ENCODE measurements around the gene FMN1. TPM values are rescaled to one million over a fixed set of nuclear protein-coding genes. Genes with fewer than 3 reads are reported as not detected.

FMN1 gene
- polyA plus RNA-seq, 2 donors = 1.0 to 2.1 TPM

DNA sequence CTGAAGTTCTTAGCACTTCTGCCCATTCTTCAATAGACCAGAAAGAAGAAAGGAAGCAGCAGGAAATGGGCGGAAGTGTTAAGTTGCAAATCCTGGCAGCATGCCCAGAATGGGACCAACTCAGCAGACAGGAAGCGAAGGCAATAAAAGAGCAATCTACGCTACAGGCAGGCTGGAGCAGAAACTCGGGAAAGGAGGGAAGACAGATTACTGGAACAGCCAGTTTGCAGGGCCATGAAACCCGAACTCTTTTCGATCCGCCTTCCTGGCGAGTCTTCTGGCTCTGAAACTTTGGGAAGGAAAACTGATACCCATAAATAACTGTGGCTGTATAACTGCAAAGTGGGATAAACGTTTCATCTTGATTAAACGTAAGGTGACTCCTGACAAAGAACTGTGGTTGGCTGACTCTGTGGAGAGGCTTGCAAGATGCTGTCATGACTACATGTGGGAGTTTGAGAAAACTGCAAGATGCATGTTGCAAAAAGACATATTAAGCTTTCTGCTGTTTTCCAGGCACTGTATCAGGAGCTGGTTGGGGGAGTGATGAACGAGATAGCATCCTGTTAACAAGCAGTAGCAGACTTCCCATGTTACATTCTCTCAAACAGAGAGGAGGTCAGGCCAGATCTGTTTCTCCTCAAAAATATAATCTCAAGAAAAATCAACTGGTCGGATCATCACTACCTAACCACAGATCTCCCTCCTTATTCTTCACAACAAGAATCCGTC is 67.8 kb downstream of the FMN1 start:
- no peaks in the 10 kb centered on the region for H3K9me3 ChIP-seq (ENCODE audit: control insufficient read depth in 2 of 2, insufficient read depth in 1 of 2, low read depth in 1 of 2, low read length in 1 of 2)
- 25 to 29% methylated on average over 13 of the region's 13 CpGs for WGBS, 2 donors
- peaks cover 0 to 3% of the 10 kb centered on the region in 2 donors for H3K4me1 ChIP-seq (ENCODE audit: control insufficient read depth in 2 of 2, insufficient read depth in 2 of 2, low read length in 1 of 2)
- no peak overlapping the region for H3K27ac ChIP-seq (ENCODE audit: low read depth in 2 of 2, low read length in 1 of 2)
- H3K36me3 ChIP-seq (ENCODE audit: control insufficient read depth in 2 of 2, insufficient read depth in 2 of 2, low read length in 1 of 2) = no peaks in the 10 kb centered on the region
- H3K27me3 ChIP-seq (ENCODE audit: control insufficient read depth in 1 of 2, insufficient read depth in 2 of 2, low read length in 2 of 2) = no peaks in the 10 kb centered on the region
- no peak overlapping the region for H3K4me3 ChIP-seq (ENCODE audit: low read depth in 1 of 2, low read length in 2 of 2)

DNA sequence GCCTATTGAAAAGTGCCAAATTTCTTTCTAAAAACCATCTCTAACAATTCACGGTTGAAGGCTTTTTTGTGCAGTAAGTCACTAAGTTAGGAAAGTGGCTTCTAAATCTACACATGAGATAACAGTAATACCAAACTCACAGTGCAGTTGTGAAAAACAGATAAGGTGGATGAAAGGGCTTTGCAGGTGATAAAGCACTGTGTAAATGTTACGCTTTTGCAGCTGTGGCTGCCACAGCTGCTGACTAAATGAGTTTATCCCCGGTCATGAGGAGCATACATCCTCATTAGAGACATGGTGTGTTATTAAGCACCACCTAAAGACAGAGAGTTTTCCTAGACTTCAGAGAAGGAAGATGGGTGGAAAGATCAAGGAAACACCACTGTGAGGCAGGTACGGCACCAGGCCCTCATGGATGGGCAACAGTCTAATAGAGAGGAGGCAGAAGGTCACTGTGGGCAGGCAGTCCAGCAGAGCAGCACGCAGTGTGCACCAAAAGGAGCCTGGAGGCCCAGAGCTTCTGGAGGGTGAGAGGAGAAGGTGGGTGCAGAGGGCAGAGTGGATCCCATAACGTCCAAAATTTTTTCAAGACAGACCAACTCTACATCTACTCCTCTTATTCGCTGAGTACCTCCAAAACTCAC is 68.5 kb downstream of the FMN1 start:
- 55 to 66% methylated on average over 6 to 7 of the region's 7 CpGs for WGBS, 2 donors
- Histone ChIP-seq H3K27ac (ENCODE audit: low read depth in 2 of 2, low read length in 1 of 2) (no peak overlapping the region), H3K4me3 (ENCODE audit: low read depth in 1 of 2, low read length in 2 of 2) (no peak overlapping the region), H3K9me3 (ENCODE audit: control insufficient read depth in 2 of 2, insufficient read depth in 1 of 2, low read depth in 1 of 2, low read length in 1 of 2) (no peaks in the 10 kb centered on the region), H3K4me1 (ENCODE audit: control insufficient read depth in 2 of 2, insufficient read depth in 2 of 2, low read length in 1 of 2) (peaks cover 0 to 3% of the 10 kb centered on the region in 2 donors), H3K27me3 (ENCODE audit: control insufficient read depth in 1 of 2, insufficient read depth in 2 of 2, low read length in 2 of 2) (no peaks in the 10 kb centered on the region), H3K36me3 (ENCODE audit: control insufficient read depth in 2 of 2, insufficient read depth in 2 of 2, low read length in 1 of 2) (no peaks in the 10 kb centered on the region)

DNA sequence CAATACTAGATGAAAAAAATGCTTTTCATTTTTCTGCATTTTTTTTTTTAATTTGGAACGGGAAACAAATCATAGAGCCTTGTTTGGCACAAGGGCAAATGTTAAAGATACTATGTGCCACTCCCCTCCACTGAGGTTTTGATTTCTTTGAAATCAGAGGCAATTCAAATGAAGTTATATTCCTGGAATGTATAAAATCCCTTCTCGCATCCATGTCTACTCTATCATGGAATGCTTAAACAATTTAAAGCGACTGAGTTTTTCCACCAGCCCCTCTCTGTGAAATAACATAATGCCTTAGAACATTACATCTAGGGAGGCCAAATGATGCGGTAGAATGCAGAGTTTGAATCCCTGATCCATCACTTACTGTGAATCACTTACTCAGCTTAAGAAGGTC is 69.7 kb downstream of the FMN1 start:
- Histone ChIP-seq H3K27me3 (ENCODE audit: control insufficient read depth in 1 of 2, insufficient read depth in 2 of 2, low read length in 2 of 2) (no peaks in the 10 kb centered on the region), H3K36me3 (ENCODE audit: control insufficient read depth in 2 of 2, insufficient read depth in 2 of 2, low read length in 1 of 2) (no peaks in the 10 kb centered on the region), H3K9me3 (ENCODE audit: control insufficient read depth in 2 of 2, insufficient read depth in 1 of 2, low read depth in 1 of 2, low read length in 1 of 2) (no peaks in the 10 kb centered on the region), H3K4me1 (ENCODE audit: control insufficient read depth in 2 of 2, insufficient read depth in 2 of 2, low read length in 1 of 2) (peaks cover 0 to 3% of the 10 kb centered on the region in 2 donors), H3K27ac (ENCODE audit: low read depth in 2 of 2, low read length in 1 of 2) (no peak overlapping the region), H3K4me3 (ENCODE audit: low read depth in 1 of 2, low read length in 2 of 2) (no peak overlapping the region)
- 44 to 47% methylated on average over 4 of the region's 4 CpGs for WGBS, 2 donors

DNA sequence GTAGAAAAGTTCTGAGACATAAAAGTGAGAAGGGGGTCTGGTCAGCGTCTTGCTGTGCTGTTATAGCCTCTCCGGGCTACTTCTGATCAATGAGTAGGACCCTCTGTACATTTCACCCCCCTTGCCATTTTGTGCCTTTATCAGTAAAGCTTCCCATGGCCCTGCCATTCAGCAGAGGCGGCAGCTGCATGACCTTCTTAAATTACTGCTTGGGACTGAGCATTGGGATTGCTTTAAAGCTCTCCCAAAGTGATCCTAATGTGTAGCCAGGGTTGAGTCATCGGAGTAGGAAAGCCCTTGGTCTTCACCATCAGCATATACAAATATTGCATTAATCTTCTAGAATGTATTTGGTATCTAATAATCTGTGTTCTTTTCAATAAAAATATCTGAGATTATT is 70.2 kb downstream of the FMN1 start:
- 83 to 88% methylated on average over 4 of the region's 4 CpGs for WGBS, 2 donors
- Histone ChIP-seq H3K9me3 (ENCODE audit: control insufficient read depth in 2 of 2, insufficient read depth in 1 of 2, low read depth in 1 of 2, low read length in 1 of 2) (no peaks in the 10 kb centered on the region), H3K36me3 (ENCODE audit: control insufficient read depth in 2 of 2, insufficient read depth in 2 of 2, low read length in 1 of 2) (no peaks in the 10 kb centered on the region), H3K4me3 (ENCODE audit: low read depth in 1 of 2, low read length in 2 of 2) (no peak overlapping the region), H3K27me3 (ENCODE audit: control insufficient read depth in 1 of 2, insufficient read depth in 2 of 2, low read length in 2 of 2) (no peaks in the 10 kb centered on the region), H3K4me1 (ENCODE audit: control insufficient read depth in 2 of 2, insufficient read depth in 2 of 2, low read length in 1 of 2) (peaks cover 0 to 3% of the 10 kb centered on the region in 2 donors), H3K27ac (ENCODE audit: low read depth in 2 of 2, low read length in 1 of 2) (no peak overlapping the region)

DNA sequence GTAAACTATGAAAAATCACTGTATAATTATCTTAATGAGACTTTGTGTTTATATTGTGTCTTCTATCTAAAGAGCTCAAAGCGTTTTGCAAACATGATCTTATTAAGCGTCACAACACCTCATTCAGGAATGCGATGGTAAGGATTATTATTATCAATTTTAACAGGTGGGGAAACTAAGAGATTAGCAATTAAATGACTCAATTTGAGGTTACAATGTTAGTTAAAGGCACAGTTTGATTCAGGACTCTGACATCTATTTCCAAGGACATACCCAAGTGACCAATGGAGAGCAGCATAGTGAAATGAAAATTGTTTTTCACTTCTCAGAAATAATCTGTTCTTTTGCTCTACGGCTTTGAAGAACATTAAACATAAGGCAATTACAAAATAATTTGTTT is 74.6 kb downstream of the FMN1 start:
- H3K36me3 ChIP-seq (ENCODE audit: control insufficient read depth in 2 of 2, insufficient read depth in 2 of 2, low read length in 1 of 2) = no peaks in the 10 kb centered on the region
- no peak overlapping the region for H3K4me3 ChIP-seq (ENCODE audit: low read depth in 1 of 2, low read length in 2 of 2)
- H3K4me1 ChIP-seq (ENCODE audit: control insufficient read depth in 2 of 2, insufficient read depth in 2 of 2, low read length in 1 of 2) = no peaks in the 10 kb centered on the region
- H3K27ac ChIP-seq (ENCODE audit: low read depth in 2 of 2, low read length in 1 of 2) = no peak overlapping the region
- WGBS, 2 donors = 55 to 78% methylated on average over 4 of the region's 4 CpGs
- no peaks in the 10 kb centered on the region for H3K9me3 ChIP-seq (ENCODE audit: control insufficient read depth in 2 of 2, insufficient read depth in 1 of 2, low read depth in 1 of 2, low read length in 1 of 2)
- H3K27me3 ChIP-seq (ENCODE audit: control insufficient read depth in 1 of 2, insufficient read depth in 2 of 2, low read length in 2 of 2) = no peaks in the 10 kb centered on the region

DNA sequence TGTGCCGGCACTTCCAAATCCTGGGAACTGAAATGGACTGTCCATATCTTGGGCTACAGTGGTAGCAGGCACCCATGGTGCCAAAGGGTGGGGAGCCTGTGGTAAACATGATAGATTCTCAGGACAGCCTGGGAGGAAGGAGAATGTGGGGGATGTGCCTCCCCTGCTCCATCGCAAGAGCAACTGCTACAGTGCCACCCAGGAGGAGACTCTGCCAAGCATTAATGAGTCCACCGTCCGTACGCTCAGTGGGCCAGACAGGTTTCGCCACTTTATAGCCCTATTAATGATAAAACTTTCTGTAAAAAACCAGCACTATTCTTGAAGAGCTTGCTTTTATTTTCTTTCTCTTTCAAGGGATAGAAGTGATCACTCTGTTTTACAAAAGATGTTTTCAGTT is 75.2 kb downstream of the FMN1 start:
- Histone ChIP-seq H3K4me3 (ENCODE audit: low read depth in 1 of 2, low read length in 2 of 2) (no peak overlapping the region), H3K36me3 (ENCODE audit: control insufficient read depth in 2 of 2, insufficient read depth in 2 of 2, low read length in 1 of 2) (no peaks in the 10 kb centered on the region), H3K27ac (ENCODE audit: low read depth in 2 of 2, low read length in 1 of 2) (no peak overlapping the region), H3K9me3 (ENCODE audit: control insufficient read depth in 2 of 2, insufficient read depth in 1 of 2, low read depth in 1 of 2, low read length in 1 of 2) (no peaks in the 10 kb centered on the region), H3K27me3 (ENCODE audit: control insufficient read depth in 1 of 2, insufficient read depth in 2 of 2, low read length in 2 of 2) (no peaks in the 10 kb centered on the region), H3K4me1 (ENCODE audit: control insufficient read depth in 2 of 2, insufficient read depth in 2 of 2, low read length in 1 of 2) (no peaks in the 10 kb centered on the region)
- 62 to 67% methylated on average over 6 of the region's 6 CpGs for WGBS, 2 donors

DNA sequence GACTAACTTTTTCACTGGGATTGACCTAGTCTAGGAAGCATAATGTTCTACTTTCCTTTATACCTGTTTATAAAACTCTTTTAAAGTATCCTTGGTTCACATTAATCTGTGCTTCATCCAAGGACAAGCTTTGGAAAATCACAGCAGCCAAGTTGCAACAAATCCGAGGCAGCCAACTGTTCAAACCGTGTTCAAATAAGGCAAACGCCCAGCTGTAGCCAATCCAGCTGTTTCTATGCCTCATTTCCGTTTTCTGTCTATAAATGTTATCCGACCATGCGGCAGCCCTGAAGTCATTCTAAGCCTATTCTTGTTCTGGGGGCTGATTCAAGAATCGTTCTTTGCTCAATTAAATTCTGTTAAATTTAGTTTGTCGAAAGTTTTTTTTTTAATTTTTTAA is 78.3 kb downstream of the FMN1 start:
- Histone ChIP-seq H3K9me3 (ENCODE audit: control insufficient read depth in 2 of 2, insufficient read depth in 1 of 2, low read depth in 1 of 2, low read length in 1 of 2) (no peaks in the 10 kb centered on the region), H3K36me3 (ENCODE audit: control insufficient read depth in 2 of 2, insufficient read depth in 2 of 2, low read length in 1 of 2) (no peaks in the 10 kb centered on the region), H3K4me3 (ENCODE audit: low read depth in 1 of 2, low read length in 2 of 2) (no peak overlapping the region), H3K4me1 (ENCODE audit: control insufficient read depth in 2 of 2, insufficient read depth in 2 of 2, low read length in 1 of 2) (peaks cover 0 to 2% of the 10 kb centered on the region in 2 donors), H3K27ac (ENCODE audit: low read depth in 2 of 2, low read length in 1 of 2) (no peak overlapping the region), H3K27me3 (ENCODE audit: control insufficient read depth in 1 of 2, insufficient read depth in 2 of 2, low read length in 2 of 2) (no peaks in the 10 kb centered on the region)
- 40 to 59% methylated on average over 8 of the region's 8 CpGs for WGBS, 2 donors

DNA sequence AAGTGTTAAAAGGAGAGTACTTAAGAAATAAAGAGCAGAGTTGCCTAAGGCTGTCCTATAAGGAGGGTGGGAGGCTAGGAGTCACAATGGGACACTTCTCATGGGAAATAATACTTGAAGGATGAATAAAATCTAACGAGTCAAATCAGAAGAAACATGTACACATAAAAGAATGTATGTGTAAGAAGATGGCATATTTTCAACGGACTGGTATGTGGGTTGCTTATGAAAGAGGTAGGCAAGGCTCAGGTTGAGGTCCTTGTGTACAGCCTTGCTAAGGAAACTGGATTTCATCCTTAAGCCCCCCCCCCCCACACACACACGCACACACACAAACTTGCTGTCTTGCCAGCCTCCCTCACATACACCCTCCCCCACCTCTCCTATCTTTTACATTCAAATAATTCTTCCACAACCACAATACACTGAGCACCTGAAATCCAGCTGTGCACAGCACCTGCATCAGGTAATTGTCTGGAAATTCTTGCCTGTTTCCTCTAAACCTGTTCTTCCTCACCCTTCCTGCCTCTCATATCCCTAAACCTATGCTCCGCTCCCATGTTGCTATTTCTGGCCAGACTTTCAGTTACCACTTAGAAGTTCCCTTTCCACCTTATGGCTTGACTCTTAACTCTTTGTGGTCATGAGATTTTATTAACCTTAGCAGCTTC is 79.2 kb downstream of the FMN1 start:
- Histone ChIP-seq H3K4me1 (ENCODE audit: control insufficient read depth in 2 of 2, insufficient read depth in 2 of 2, low read length in 1 of 2) (peaks cover 0 to 2% of the 10 kb centered on the region in 2 donors), H3K9me3 (ENCODE audit: control insufficient read depth in 2 of 2, insufficient read depth in 1 of 2, low read depth in 1 of 2, low read length in 1 of 2) (no peaks in the 10 kb centered on the region), H3K36me3 (ENCODE audit: control insufficient read depth in 2 of 2, insufficient read depth in 2 of 2, low read length in 1 of 2) (no peaks in the 10 kb centered on the region), H3K4me3 (ENCODE audit: low read depth in 1 of 2, low read length in 2 of 2) (no peak overlapping the region), H3K27me3 (ENCODE audit: control insufficient read depth in 1 of 2, insufficient read depth in 2 of 2, low read length in 2 of 2) (no peaks in the 10 kb centered on the region), H3K27ac (ENCODE audit: low read depth in 2 of 2, low read length in 1 of 2) (no peak overlapping the region)
- WGBS, 2 donors = 55 to 58% methylated on average over 4 of the region's 4 CpGs

DNA sequence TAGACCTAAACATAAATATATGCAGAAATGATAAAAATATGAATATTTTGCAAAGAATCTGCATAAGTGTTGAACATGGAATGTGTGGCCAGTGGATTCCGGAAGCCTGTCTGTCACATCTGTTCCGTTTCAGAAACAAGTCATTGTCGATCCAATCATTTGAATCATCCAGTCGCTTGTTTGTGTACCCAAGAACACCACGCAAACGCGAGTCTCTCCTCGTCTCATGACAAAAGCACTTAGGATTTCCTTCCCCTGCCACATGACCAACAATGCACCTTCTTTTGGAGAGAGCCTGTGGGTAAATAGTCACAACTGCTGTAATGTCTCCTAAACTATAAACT is 80.2 kb downstream of the FMN1 start:
- no peak overlapping the region for H3K4me3 ChIP-seq (ENCODE audit: low read depth in 1 of 2, low read length in 2 of 2)
- H3K27me3 ChIP-seq (ENCODE audit: control insufficient read depth in 1 of 2, insufficient read depth in 2 of 2, low read length in 2 of 2) = no peaks in the 10 kb centered on the region
- H3K27ac ChIP-seq (ENCODE audit: low read depth in 2 of 2, low read length in 1 of 2) = no peak overlapping the region
- H3K4me1 ChIP-seq (ENCODE audit: control insufficient read depth in 2 of 2, insufficient read depth in 2 of 2, low read length in 1 of 2) = peaks cover 0 to 2% of the 10 kb centered on the region in 2 donors
- no peaks in the 10 kb centered on the region for H3K9me3 ChIP-seq (ENCODE audit: control insufficient read depth in 2 of 2, insufficient read depth in 1 of 2, low read depth in 1 of 2, low read length in 1 of 2)
- H3K36me3 ChIP-seq (ENCODE audit: control insufficient read depth in 2 of 2, insufficient read depth in 2 of 2, low read length in 1 of 2) = no peaks in the 10 kb centered on the region
- 79 to 86% methylated on average over 8 of the region's 8 CpGs for WGBS, 2 donors

Measured in esophagus (tissue), 2 donors.